HG02763 (cell line): ENCODE results near the gene SPN.
"Not testable (repeated sequence)": the region's sequence is repeated elsewhere in the genome, so short reads cannot be mapped to it uniquely, and the experiment has no call there.

Source experiments
- ATAC-seq: cut with Tn5 transposase; IDR thresholded peaks from one replicate; pipeline ENCODE4 v1.9.1; 2021; ENCODE audit warnings: mild to moderate bottlenecking, moderate library complexity; ENCODE audit not compliant: unreplicated experiment

The SPN gene

GRCh38 chr16:29699324-29700219, 36.5 kb downstream of the SPN start:
- ATAC-seq: no peak

GRCh38 chr16:29700253-29700987, 37.4 kb downstream of the SPN start:
- no peak for ATAC-seq

GRCh38 chr16:29701214-29701555, 38.1 kb downstream of the SPN start:
- ATAC-seq: no peak

GRCh38 chr16:29702269-29702668, 39.2 kb downstream of the SPN start:
- ATAC-seq: peak; percentile 38

- ATAC-seq: no peak
Measured at GRCh38 chr16:29705030-29705429, 42.0 kb downstream of the SPN start.

GRCh38 chr16:29707160-29707559, 44.1 kb downstream of the SPN start:
- not testable (repeated sequence) for ATAC-seq

GRCh38 chr16:29708917-29709600, 46.0 kb downstream of the SPN start:
- ATAC-seq: no peak

- not testable (repeated sequence) for ATAC-seq
Measured at GRCh38 chr16:29709657-29710056, 46.6 kb downstream of the SPN start.

GRCh38 chr16:29710227-29711219, 47.5 kb downstream of the SPN start:
- no peak for ATAC-seq

GRCh38 chr16:29712809-29713208, 49.8 kb downstream of the SPN start:
- ATAC-seq: no peak

GRCh38 chr16:29714396-29714795, 51.3 kb downstream of the SPN start:
- no peak for ATAC-seq

- ATAC-seq: no peak
Measured at GRCh38 chr16:29714972-29715371, 51.9 kb downstream of the SPN start.

- ATAC-seq: no peak
Measured at GRCh38 chr16:29717113-29717512, 54.1 kb downstream of the SPN start.

- no peak for ATAC-seq
Measured at GRCh38 chr16:29719063-29719462, 56.0 kb downstream of the SPN start.
